ENCODE measurements around the gene JAG2. TPM values are rescaled to one million over a fixed set of nuclear protein-coding genes. Genes with fewer than 3 reads are reported as not detected.

The JAG2 gene
- total RNA-seq, 1 experiment from 2014 or later = 85.9 TPM

DNA sequence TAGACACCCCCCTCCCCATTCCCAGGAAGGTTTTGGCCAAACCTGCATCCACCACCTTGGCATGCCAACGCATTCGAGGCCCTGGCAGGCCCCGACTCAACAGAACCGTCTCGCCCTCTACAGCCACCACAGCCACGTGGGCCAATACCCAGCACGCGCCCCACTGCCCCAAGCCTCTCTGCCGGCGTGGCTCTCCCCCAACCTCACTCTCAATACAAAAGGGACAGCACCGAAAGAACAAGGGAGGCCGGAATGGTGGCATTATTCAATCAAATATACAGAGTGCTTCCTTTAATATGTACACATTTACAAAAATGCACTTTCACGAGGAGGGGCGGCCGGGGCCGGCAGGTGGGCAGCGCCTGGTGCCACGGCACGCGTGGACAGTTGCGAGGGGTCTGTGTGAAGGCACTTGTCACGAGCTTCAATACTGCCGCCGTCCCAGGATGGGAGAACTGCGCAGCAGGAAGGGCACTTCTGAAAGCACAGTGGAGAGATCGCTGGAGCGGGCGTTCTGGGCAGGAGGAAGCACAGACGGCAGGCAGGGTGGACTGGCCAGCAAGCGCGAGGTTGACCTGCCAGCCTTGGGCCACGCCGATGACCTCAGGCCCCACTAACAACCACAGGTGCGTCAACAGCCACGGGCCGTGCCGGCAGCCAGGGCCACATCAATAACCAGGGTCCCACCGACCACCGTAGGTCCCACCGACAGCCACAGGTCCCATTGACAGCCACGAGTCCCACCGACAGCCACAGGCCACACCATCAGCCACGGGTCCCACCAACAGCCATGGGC, 26.9 kb downstream of the JAG2 start:
- no peak overlapping the region for H3K4me3 ChIP-seq (replicated peaks in 1 of 2; ENCODE audit: low read depth in 1 of 2, low read length in 2 of 2)
- H2AFZ ChIP-seq (ENCODE audit: low read depth, low read length, poor library complexity, severe bottlenecking) = no peak overlapping the region
- CTCF ChIA-PET = no interaction called here
- no peaks in the 10 kb centered on the region for H3K4me1 ChIP-seq (ENCODE audit: control insufficient read depth in 1 of 2, insufficient read depth in 2 of 2, low read length in 2 of 2)
- H3K9me3 ChIP-seq (ENCODE audit: control insufficient read depth in 1 of 2, insufficient read depth in 1 of 2, low read depth in 1 of 2, low read length in 2 of 2) = no peaks in the 10 kb centered on the region
- H3K27ac ChIP-seq (ENCODE audit: low read depth, low read length) = no peak overlapping the region
- no peak overlapping the region for H3K9ac ChIP-seq (ENCODE audit: low read length)
- intact Hi-C loops (cut with micrococcal nuclease) = no loop called here
- no peaks in the 10 kb centered on the region for H3K27me3 ChIP-seq (ENCODE audit: insufficient read depth, low read length)
- H3K9me2 ChIP-seq (ENCODE audit: insufficient read depth) = no peaks in the 10 kb centered on the region
- RAD21 ChIA-PET (ENCODE audit: low non-redundant PET in 1 of 2, low total read pairs in 2 of 2, uncharacterized antibody in 2 of 2, unreplicated experiment in 2 of 2) = no interaction called here
- H4K20me1 ChIP-seq (ENCODE audit: insufficient read depth) = no peaks in the 10 kb centered on the region
- BruUV-seq (replicated peaks) = TSS peak; percentile 70
- H3K4me2 ChIP-seq (ENCODE audit: low read length) = no peak overlapping the region
- POLR2A ChIA-PET = no interaction called here
- TF ChIP-seq, protein P1, sequence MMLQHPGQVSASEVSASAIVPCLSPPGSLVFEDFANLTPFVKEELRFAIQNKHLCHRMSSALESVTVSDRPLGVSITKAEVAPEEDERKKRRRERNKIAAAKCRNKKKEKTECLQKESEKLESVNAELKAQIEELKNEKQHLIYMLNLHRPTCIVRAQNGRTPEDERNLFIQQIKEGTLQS (IDR thresholded peaks at IDR 0.05) = no peak
- TF ChIP-seq SRF (IDR thresholded peaks at IDR 0.05; ENCODE audit: low read depth) = no peak
- TF ChIP-seq CEBPB (IDR thresholded peaks at IDR 0.05; ENCODE audit: low read depth) = no peak
- no peak for TF ChIP-seq EZH2phosphoT487 (IDR thresholded peaks at IDR 0.05; ENCODE audit: borderline replicate concordance)
- TF ChIP-seq, protein P2, sequence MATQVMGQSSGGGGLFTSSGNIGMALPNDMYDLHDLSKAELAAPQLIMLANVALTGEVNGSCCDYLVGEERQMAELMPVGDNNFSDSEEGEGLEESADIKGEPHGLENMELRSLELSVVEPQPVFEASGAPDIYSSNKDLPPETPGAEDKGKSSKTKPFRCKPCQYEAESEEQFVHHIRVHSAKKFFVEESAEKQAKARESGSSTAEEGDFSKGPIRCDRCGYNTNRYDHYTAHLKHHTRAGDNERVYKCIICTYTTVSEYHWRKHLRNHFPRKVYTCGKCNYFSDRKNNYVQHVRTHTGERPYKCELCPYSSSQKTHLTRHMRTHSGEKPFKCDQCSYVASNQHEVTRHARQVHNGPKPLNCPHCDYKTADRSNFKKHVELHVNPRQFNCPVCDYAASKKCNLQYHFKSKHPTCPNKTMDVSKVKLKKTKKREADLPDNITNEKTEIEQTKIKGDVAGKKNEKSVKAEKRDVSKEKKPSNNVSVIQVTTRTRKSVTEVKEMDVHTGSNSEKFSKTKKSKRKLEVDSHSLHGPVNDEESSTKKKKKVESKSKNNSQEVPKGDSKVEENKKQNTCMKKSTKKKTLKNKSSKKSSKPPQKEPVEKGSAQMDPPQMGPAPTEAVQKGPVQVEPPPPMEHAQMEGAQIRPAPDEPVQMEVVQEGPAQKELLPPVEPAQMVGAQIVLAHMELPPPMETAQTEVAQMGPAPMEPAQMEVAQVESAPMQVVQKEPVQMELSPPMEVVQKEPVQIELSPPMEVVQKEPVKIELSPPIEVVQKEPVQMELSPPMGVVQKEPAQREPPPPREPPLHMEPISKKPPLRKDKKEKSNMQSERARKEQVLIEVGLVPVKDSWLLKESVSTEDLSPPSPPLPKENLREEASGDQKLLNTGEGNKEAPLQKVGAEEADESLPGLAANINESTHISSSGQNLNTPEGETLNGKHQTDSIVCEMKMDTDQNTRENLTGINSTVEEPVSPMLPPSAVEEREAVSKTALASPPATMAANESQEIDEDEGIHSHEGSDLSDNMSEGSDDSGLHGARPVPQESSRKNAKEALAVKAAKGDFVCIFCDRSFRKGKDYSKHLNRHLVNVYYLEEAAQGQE (IDR thresholded peaks at IDR 0.05; ENCODE audit: low read depth) = no peak
- TF ChIP-seq POLR2AphosphoS5 (IDR thresholded peaks at IDR 0.05; ENCODE audit: low read depth, low read length) = no peak
- TF ChIP-seq FOSL1 (IDR thresholded peaks at IDR 0.05; ENCODE audit: low read depth) = no peak
- TF ChIP-seq, protein P3, sequence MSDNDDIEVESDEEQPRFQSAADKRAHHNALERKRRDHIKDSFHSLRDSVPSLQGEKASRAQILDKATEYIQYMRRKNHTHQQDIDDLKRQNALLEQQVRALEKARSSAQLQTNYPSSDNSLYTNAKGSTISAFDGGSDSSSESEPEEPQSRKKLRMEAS (IDR thresholded peaks at IDR 0.05) = no peak
- no peak for TF ChIP-seq ELF1 (IDR thresholded peaks at IDR 0.05; ENCODE audit: borderline replicate concordance, low read depth)
- TF ChIP-seq, protein P4, sequence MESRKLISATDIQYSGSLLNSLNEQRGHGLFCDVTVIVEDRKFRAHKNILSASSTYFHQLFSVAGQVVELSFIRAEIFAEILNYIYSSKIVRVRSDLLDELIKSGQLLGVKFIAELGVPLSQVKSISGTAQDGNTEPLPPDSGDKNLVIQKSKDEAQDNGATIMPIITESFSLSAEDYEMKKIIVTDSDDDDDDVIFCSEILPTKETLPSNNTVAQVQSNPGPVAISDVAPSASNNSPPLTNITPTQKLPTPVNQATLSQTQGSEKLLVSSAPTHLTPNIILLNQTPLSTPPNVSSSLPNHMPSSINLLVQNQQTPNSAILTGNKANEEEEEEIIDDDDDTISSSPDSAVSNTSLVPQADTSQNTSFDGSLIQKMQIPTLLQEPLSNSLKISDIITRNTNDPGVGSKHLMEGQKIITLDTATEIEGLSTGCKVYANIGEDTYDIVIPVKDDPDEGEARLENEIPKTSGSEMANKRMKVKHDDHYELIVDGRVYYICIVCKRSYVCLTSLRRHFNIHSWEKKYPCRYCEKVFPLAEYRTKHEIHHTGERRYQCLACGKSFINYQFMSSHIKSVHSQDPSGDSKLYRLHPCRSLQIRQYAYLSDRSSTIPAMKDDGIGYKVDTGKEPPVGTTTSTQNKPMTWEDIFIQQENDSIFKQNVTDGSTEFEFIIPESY (IDR thresholded peaks at IDR 0.05; ENCODE audit: extremely low read depth, insufficient replicate concordance, low read length) = no peak
- no peak for TF ChIP-seq TCF7L2 (IDR thresholded peaks at IDR 0.05; ENCODE audit: borderline replicate concordance, extremely low read depth, insufficient read depth, insufficient read length)
- TF ChIP-seq, protein P5, sequence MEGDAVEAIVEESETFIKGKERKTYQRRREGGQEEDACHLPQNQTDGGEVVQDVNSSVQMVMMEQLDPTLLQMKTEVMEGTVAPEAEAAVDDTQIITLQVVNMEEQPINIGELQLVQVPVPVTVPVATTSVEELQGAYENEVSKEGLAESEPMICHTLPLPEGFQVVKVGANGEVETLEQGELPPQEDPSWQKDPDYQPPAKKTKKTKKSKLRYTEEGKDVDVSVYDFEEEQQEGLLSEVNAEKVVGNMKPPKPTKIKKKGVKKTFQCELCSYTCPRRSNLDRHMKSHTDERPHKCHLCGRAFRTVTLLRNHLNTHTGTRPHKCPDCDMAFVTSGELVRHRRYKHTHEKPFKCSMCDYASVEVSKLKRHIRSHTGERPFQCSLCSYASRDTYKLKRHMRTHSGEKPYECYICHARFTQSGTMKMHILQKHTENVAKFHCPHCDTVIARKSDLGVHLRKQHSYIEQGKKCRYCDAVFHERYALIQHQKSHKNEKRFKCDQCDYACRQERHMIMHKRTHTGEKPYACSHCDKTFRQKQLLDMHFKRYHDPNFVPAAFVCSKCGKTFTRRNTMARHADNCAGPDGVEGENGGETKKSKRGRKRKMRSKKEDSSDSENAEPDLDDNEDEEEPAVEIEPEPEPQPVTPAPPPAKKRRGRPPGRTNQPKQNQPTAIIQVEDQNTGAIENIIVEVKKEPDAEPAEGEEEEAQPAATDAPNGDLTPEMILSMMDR (IDR thresholded peaks at IDR 0.05 in 2 of 3, conservative IDR thresholded peaks at IDR 0.05 in 1 of 3; ENCODE audit: borderline replicate concordance in 1 of 3, insufficient read depth in 1 of 3, low read depth in 2 of 3, low read length in 2 of 3) = no peak
- no peak for TF ChIP-seq POLR2A (IDR thresholded peaks at IDR 0.05; ENCODE audit: borderline replicate concordance, extremely low read depth, insufficient read depth, insufficient read length)
- TF ChIP-seq EZH2 (IDR thresholded peaks at IDR 0.05) = no peak
- no peak for TF ChIP-seq EGR1 (IDR thresholded peaks at IDR 0.05; ENCODE audit: low read depth)
- no peak for TF ChIP-seq ZNF274 (IDR thresholded peaks at IDR 0.05; ENCODE audit: low read depth, low read length)
- TF ChIP-seq SP1 (IDR thresholded peaks at IDR 0.05; ENCODE audit: low read depth) = no peak
- TF ChIP-seq ZFX (IDR thresholded peaks at IDR 0.05) = no peak
- TF ChIP-seq CBX3 (IDR thresholded peaks at IDR 0.05; ENCODE audit: low read depth) = no peak
- TF ChIP-seq YY1 (IDR thresholded peaks at IDR 0.05; ENCODE audit: extremely low read depth, insufficient replicate concordance, low read depth, low read length) = no peak
- no peaks in the 10 kb centered on the region for H3K79me2 ChIP-seq (ENCODE audit: insufficient read depth, low read length)
- DNase-seq (ENCODE audit: low read depth, low spot score) (no peak), ATAC-seq (no peak)
- H3K36me3 ChIP-seq (ENCODE audit: control insufficient read depth in 1 of 2, insufficient read depth in 2 of 2, low read length in 2 of 2) = peaks cover 2 to 25% of the 10 kb centered on the region in 2 experiments; a peak in 3 of 4 replicates
